Activated CD4-positive, alpha-beta T cell treated with anti-CD3 and anti-CD28 coated beads, Interleukin-2, amount 10 ng/mL, durations not matched to agents 7 days and 5 days (primary cell): ENCODE data around the gene LRFN2. TPM values are rescaled to one million over a fixed set of nuclear protein-coding genes. Genes with fewer than 3 reads are reported as not detected.

Source experiments
- CTCF ChIA-PET: fragments of 350-600 bp; sonication (Branson Sonifier 250); formaldehyde crosslinking; loops from one replicate; lab custom pipeline; 2021; ENCODE audit warnings: antibody characterized with exemption; lab: Charles Lee
- POLR2A ChIA-PET: fragments of 350-600 bp; sonication (Branson Sonifier 250); formaldehyde crosslinking; loops from one replicate; lab custom pipeline; 2021; ENCODE audit warnings: antibody characterized with exemption; lab: Charles Lee
- DNase-seq: peaks from one replicate; pipeline ENCODE4 v3.0.0-alpha.2; 2020
- H3K27ac Mint-ChIP-seq: one replicate; pipeline ENCODE4 v1.8.0; 2021; ENCODE audit warnings: mild to moderate bottlenecking, moderate library complexity, mixed read lengths
- H3K27me3 Mint-ChIP-seq: one replicate; pipeline ENCODE4 v1.8.0; 2021; ENCODE audit warnings: mixed read lengths
- H3K36me3 Mint-ChIP-seq: one replicate; pipeline ENCODE4 v1.8.0; 2021; ENCODE audit warnings: low read depth, mixed read lengths
- H3K4me1 Mint-ChIP-seq: one replicate; pipeline ENCODE4 v1.8.0; 2021; ENCODE audit warnings: mixed read lengths
- H3K4me3 Mint-ChIP-seq: one replicate; pipeline ENCODE4 v1.8.0; 2021; ENCODE audit warnings: mild to moderate bottlenecking, moderate library complexity, mixed read lengths
- H3K9me3 Mint-ChIP-seq: one replicate; pipeline ENCODE4 v1.8.0; 2021; ENCODE audit warnings: mixed read lengths
- total RNA-seq, 2 experiments: library from RNA; stranded (reverse); gene quantifications; one replicate each; pipeline ENCODE4 v1.2.3, GENCODE V29; 2021

The LRFN2 gene
- total RNA-seq, 2 experiments from 2014 or later = 0.08 to 0.25 TPM

- peaks cover 39% of the 10 kb centered on the region for H3K27me3 Mint-ChIP-seq
- CTCF ChIA-PET = no interaction called here
- H3K9me3 Mint-ChIP-seq = no peaks in the 10 kb centered on the region
- DNase-seq = no peak
- no peaks in the 10 kb centered on the region for H3K36me3 Mint-ChIP-seq
- POLR2A ChIA-PET = no interaction called here
- H3K4me1 Mint-ChIP-seq = peaks cover 31% of the 10 kb centered on the region
- no peak overlapping the region for H3K27ac Mint-ChIP-seq
- H3K4me3 Mint-ChIP-seq = no peak overlapping the region
These were observed 2.4 kb downstream of the LRFN2 start for GRCh38 chr6:40584741-40585140.

DNA sequence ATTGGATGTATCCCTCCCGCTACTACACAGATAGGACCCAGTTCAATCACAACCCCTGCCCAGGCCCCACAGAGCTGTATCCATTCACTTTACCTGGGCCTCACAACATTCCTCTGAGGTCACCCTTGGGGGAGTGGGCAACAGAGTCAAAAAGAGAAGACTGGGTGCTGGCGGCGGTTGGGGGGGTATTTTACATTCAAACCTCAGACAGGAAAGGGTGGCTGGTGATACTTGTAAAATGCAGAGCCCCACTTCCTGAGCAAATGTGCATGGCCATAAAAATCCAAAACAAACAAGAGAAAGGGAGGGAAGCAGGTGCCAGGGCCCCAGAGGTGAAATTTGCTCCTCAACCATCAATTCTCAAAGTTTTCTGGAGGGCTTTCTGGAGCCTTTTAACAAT is 3.5 kb downstream of the LRFN2 start:
- ChIA-PET CTCF (interaction anchor here (1.6 kb wide), 1 partner anchor 10 kb away, joined by 3 read pairs; no protein-coding TSS in a partner anchor), POLR2A (no interaction called here)
- no peaks in the 10 kb centered on the region for H3K9me3 Mint-ChIP-seq
- H3K36me3 Mint-ChIP-seq = no peaks in the 10 kb centered on the region
- no peak for DNase-seq
- no peak overlapping the region for H3K4me3 Mint-ChIP-seq
- peaks cover 33% of the 10 kb centered on the region for H3K27me3 Mint-ChIP-seq
- H3K27ac Mint-ChIP-seq = no peak overlapping the region
- peaks cover 31% of the 10 kb centered on the region for H3K4me1 Mint-ChIP-seq

- Mint-ChIP-seq H3K27ac (no peak overlapping the region), H3K27me3 (peaks cover 24% of the 10 kb centered on the region), H3K4me1 (peaks cover 29% of the 10 kb centered on the region), H3K4me3 (no peak overlapping the region), H3K9me3 (no peaks in the 10 kb centered on the region), H3K36me3 (no peaks in the 10 kb centered on the region)
- ChIA-PET POLR2A (no interaction called here), CTCF (interaction anchor here (0.5 to 1.6 kb wide), 2 partner anchors 9 to 1642 kb away, joined by 3 read pairs; no protein-coding TSS in a partner anchor)
- peak; percentile 31 for DNase-seq
These were observed 4.3 kb downstream of the LRFN2 start for GRCh38 chr6:40582892-40583291.

- Mint-ChIP-seq H3K4me3 (no peak overlapping the region), H3K9me3 (no peaks in the 10 kb centered on the region), H3K36me3 (no peaks in the 10 kb centered on the region), H3K27ac (no peak overlapping the region), H3K27me3 (peaks cover 1% of the 10 kb centered on the region), H3K4me1 (peaks cover 11% of the 10 kb centered on the region)
- ChIA-PET CTCF (interaction anchor here (2.3 kb wide), 1 partner anchor 8 kb away, joined by 6 read pairs; the partner anchor contains the start of gene LRFN2), POLR2A (no interaction called here)
- no peak for DNase-seq
These were observed 8.1 kb downstream of the LRFN2 start for GRCh38 chr6:40579101-40579500.

GRCh38 chr6:40577672-40578071 is 9.5 kb downstream of the LRFN2 start:
- Mint-ChIP-seq H3K9me3 (no peaks in the 10 kb centered on the region), H3K27ac (no peak overlapping the region), H3K4me1 (no peaks in the 10 kb centered on the region), H3K4me3 (no peak overlapping the region), H3K27me3 (no peaks in the 10 kb centered on the region), H3K36me3 (no peaks in the 10 kb centered on the region)
- DNase-seq = no peak
- ChIA-PET POLR2A (no interaction called here), CTCF (no interaction called here)

GRCh38 chr6:40573221-40573620 is 13.9 kb downstream of the LRFN2 start:
- ChIA-PET CTCF (interaction anchor here (1.5 kb wide), 1 partner anchor 14 kb away, joined by 3 read pairs; no protein-coding TSS in a partner anchor), POLR2A (no interaction called here)
- Mint-ChIP-seq H3K4me3 (no peak overlapping the region), H3K27ac (no peak overlapping the region), H3K36me3 (no peaks in the 10 kb centered on the region), H3K27me3 (no peaks in the 10 kb centered on the region), H3K4me1 (no peaks in the 10 kb centered on the region), H3K9me3 (no peaks in the 10 kb centered on the region)
- no peak for DNase-seq

GRCh38 chr6:40569162-40569910 is 17.8 kb downstream of the LRFN2 start:
- ChIA-PET POLR2A (no interaction called here), CTCF (interaction anchor here (1.1 kb wide), 1 partner anchor 18 kb away, joined by 3 read pairs; no protein-coding TSS in a partner anchor)
- Mint-ChIP-seq H3K27me3 (no peaks in the 10 kb centered on the region), H3K36me3 (no peaks in the 10 kb centered on the region), H3K9me3 (no peaks in the 10 kb centered on the region), H3K4me3 (no peak overlapping the region), H3K4me1 (no peaks in the 10 kb centered on the region), H3K27ac (no peak overlapping the region)
- DNase-seq = no peak

GRCh38 chr6:40568062-40568708 is 19.0 kb downstream of the LRFN2 start:
- POLR2A ChIA-PET = no interaction called here
- no peaks in the 10 kb centered on the region for H3K36me3 Mint-ChIP-seq
- no peaks in the 10 kb centered on the region for H3K27me3 Mint-ChIP-seq
- H3K4me3 Mint-ChIP-seq = no peak overlapping the region
- CTCF ChIA-PET = interaction anchor here (1.1 kb wide), 1 partner anchor 628 kb away, joined by 3 read pairs; no protein-coding TSS in a partner anchor
- no peaks in the 10 kb centered on the region for H3K9me3 Mint-ChIP-seq
- no peaks in the 10 kb centered on the region for H3K4me1 Mint-ChIP-seq
- no peak overlapping the region for H3K27ac Mint-ChIP-seq
- no peak for DNase-seq

DNA sequence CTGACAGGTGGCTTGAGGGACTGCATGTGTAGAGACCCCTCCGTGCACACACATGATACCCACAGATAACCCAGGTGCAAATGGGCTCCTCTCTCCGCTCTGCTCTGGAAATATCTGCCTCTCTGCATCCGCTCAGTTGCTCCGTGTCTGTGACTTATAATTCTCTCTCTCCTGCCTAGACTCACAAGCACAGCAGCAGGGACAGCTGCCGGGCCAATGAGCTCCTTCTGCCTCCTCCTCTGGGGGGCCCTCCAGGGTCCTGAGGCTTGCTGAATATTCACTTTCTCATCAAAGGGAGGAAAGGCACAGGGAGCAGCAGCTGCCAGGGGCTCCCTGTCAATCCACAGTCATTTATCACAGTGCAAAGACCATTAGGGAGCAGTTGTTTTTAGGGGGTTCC is 24.1 kb downstream of the LRFN2 start:
- H3K27ac Mint-ChIP-seq = no peak overlapping the region
- ChIA-PET POLR2A (no interaction called here), CTCF (no interaction called here)
- no peaks in the 10 kb centered on the region for H3K9me3 Mint-ChIP-seq
- no peaks in the 10 kb centered on the region for H3K36me3 Mint-ChIP-seq
- no peaks in the 10 kb centered on the region for H3K4me1 Mint-ChIP-seq
- H3K4me3 Mint-ChIP-seq = no peak overlapping the region
- DNase-seq = no peak
- no peaks in the 10 kb centered on the region for H3K27me3 Mint-ChIP-seq

DNA sequence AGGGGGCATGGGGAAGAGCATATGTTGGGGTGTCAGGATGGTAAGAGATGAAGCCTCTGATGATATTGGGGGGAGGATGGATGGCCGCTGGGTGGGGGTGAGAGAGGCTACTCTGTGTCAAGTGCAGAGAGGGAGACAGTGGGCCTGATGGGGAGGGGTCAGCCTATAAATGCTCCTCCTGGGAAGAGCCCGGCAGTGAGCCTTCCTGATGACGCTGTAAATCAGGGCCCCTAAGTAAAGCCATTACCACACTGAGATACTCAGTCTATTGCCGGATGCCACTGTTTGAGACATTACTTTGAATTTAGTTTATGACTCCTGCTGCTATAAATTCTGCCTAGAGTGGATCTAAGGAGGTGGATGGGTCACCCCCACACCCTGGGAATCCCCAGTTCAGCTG is 28.1 kb downstream of the LRFN2 start:
- H3K4me1 Mint-ChIP-seq = no peaks in the 10 kb centered on the region
- no peaks in the 10 kb centered on the region for H3K9me3 Mint-ChIP-seq
- no peak overlapping the region for H3K27ac Mint-ChIP-seq
- no peaks in the 10 kb centered on the region for H3K27me3 Mint-ChIP-seq
- ChIA-PET POLR2A (no interaction called here), CTCF (no interaction called here)
- no peak for DNase-seq
- no peak overlapping the region for H3K4me3 Mint-ChIP-seq
- H3K36me3 Mint-ChIP-seq = no peaks in the 10 kb centered on the region

DNA sequence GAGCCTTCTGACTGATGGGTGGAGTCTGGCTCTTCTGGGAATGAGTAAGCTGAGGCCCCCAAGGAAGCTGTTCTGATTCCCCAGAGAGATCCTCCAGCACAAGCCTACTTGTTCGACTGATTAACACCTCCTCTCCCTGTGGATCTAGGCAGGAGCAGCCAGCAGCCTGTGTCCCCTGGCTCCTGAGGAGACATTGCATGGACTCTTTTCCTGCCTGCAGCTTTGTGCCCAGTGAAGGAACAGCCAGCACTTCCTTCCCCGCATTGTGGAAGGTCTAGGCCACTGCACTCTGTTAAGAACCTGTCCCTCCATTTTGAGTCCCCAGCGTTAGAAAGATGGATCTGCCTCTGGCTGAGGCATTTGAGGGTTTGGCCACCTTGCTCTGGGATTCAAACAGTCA is 29.1 kb downstream of the LRFN2 start:
- Mint-ChIP-seq H3K36me3 (no peaks in the 10 kb centered on the region), H3K27me3 (no peaks in the 10 kb centered on the region), H3K4me1 (no peaks in the 10 kb centered on the region), H3K9me3 (no peaks in the 10 kb centered on the region), H3K4me3 (no peak overlapping the region), H3K27ac (no peak overlapping the region)
- CTCF ChIA-PET = interaction anchor here (0.7 to 1.3 kb wide), 2 partner anchors 16 to 87 kb away, joined by 5 read pairs; no protein-coding TSS in a partner anchor
- DNase-seq = no peak
- POLR2A ChIA-PET = no interaction called here

GRCh38 chr6:40556881-40557280 is 30.3 kb downstream of the LRFN2 start:
- ChIA-PET CTCF (interaction anchor here (0.7 kb wide), 1 partner anchor 10 kb away, joined by 5 read pairs; no protein-coding TSS in a partner anchor), POLR2A (no interaction called here)
- Mint-ChIP-seq H3K27ac (no peak overlapping the region), H3K9me3 (no peaks in the 10 kb centered on the region), H3K36me3 (no peaks in the 10 kb centered on the region), H3K27me3 (no peaks in the 10 kb centered on the region), H3K4me3 (no peak overlapping the region), H3K4me1 (no peaks in the 10 kb centered on the region)
- DNase-seq = no peak

DNA sequence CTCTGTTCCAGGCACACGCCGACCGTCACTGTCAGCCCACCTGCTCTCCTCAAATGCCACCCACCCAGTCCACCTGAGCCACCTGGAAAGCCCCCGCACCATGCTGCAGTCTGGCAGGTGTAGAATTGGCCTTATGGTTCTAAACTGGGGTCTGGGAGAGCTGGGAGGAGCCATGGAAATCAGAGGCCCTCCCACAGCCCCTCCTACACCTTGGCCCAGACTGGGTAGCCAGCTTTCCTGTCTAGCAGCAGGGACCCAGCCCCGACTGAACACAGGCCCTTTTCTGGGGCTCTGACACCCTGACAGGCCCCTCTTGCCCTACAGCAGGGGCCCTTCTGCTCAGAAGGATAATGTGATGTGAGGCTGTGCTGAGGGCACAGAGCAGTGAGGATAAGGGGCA is 31.1 kb downstream of the LRFN2 start:
- CTCF ChIA-PET = no interaction called here
- H3K27ac Mint-ChIP-seq = no peak overlapping the region
- POLR2A ChIA-PET = interaction anchor here (0.6 kb wide), 1 partner anchor 7 kb away, joined by 4 read pairs; no protein-coding TSS in a partner anchor
- DNase-seq = no peak
- H3K27me3 Mint-ChIP-seq = no peaks in the 10 kb centered on the region
- H3K9me3 Mint-ChIP-seq = no peaks in the 10 kb centered on the region
- H3K4me3 Mint-ChIP-seq = no peak overlapping the region
- no peaks in the 10 kb centered on the region for H3K36me3 Mint-ChIP-seq
- H3K4me1 Mint-ChIP-seq = no peaks in the 10 kb centered on the region
